ENCODE results near the gene BAK1.
"Not testable (repeated sequence)": the region's sequence is repeated elsewhere in the genome, so short reads cannot be mapped to it uniquely, and the experiment has no call there.

- TF ChIP-seq, protein P1, sequence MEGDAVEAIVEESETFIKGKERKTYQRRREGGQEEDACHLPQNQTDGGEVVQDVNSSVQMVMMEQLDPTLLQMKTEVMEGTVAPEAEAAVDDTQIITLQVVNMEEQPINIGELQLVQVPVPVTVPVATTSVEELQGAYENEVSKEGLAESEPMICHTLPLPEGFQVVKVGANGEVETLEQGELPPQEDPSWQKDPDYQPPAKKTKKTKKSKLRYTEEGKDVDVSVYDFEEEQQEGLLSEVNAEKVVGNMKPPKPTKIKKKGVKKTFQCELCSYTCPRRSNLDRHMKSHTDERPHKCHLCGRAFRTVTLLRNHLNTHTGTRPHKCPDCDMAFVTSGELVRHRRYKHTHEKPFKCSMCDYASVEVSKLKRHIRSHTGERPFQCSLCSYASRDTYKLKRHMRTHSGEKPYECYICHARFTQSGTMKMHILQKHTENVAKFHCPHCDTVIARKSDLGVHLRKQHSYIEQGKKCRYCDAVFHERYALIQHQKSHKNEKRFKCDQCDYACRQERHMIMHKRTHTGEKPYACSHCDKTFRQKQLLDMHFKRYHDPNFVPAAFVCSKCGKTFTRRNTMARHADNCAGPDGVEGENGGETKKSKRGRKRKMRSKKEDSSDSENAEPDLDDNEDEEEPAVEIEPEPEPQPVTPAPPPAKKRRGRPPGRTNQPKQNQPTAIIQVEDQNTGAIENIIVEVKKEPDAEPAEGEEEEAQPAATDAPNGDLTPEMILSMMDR (IDR thresholded peaks at IDR 0.05): not testable (repeated sequence)
- TF ChIP-seq ZFX (IDR thresholded peaks at IDR 0.05; ENCODE audit: borderline replicate concordance): not testable (repeated sequence)
Observed at GRCh38 chr6:33552883-33553282, 27.2 kb downstream of the BAK1 start.
